ENCODE measurements around the gene BSCL2.
A peak's percentile ranks its signal among the peaks of the same experiment; 100 is the strongest.
"Not testable (repeated sequence)": the region's sequence is repeated elsewhere in the genome, so short reads cannot be mapped to it uniquely, and the experiment has no call there.

Gene BSCL2

DNA sequence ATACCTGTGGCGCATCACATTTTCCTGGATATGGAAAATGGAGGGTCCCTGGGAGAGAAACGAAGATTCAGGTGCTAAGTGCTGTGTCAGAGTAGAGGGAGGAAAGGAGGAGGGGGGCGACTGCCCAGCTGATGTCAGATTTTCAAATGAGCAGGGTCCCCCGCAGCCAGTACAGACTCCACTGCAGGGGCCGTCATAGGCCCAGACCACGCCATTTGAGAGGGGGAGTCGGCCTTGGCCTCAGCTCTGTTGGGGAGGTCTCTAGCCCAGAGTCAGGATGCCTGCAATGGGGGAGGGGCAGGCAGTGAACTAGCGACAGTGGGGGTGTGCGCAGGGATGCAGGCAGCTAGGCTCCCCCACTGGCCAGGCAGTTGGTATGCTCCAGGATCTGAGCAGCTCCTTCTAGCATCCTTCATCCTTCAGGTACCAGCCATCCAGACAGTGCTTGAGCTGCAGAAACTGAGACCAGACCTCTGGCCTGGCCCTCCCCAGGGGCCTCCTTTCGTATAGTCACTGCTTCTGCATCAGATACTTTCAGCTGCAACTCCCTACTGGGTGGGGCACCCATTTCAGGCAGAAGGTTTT is at the start of gene BSCL2, which contains the start of gene GNG3:
TSS of gene BSCL2 (minus strand) at position 148 of the 585 bp plus-strand sequence. CDS start 229 bp downstream, outside the sequence.
TSS of gene GNG3 (plus strand) at position 400 of the 585 bp plus-strand sequence. CDS start 620 bp downstream, outside the sequence.
- Mint-ChIP-seq H3K27me3 (no peaks in the 10 kb centered on the region), H3K9me3 (no peaks in the 10 kb centered on the region), H3K4me3 (peak within 1 kb of the TSS; percentile 92), H3K4me1 (peaks cover 52% of the 10 kb centered on the region), H3K36me3 (peaks cover 5% of the 10 kb centered on the region), H3K27ac (peak within 1 kb of the TSS; percentile 93)

DNA sequence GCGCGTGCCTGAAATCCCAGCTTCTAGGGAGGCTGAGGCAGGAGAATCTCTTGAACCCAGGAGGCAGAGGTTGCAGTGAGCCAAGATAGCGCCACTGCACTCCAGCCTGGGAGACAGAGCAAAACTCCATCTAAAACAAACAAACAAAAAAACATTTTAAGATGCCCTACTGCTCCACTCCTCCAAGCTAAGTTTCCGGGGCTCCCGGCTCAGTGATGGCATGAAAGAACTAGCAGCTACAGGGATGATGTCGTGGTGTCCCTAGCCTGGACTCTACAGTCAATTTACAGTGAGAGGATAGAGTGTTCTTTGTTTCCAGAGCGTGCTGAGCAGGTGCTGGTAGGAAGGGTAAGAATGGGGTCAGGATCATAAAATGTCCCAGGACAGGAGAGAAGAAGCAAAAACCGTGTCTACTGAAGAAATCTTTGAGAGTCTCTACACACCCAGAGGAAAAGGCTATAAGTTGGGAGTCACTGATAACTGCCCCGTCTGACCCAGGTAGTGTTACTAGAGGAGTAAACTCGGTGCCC is 47.9 kb upstream of the BSCL2 start:
- Mint-ChIP-seq H3K36me3 (peaks cover 1% of the 10 kb centered on the region), H3K27me3 (no peaks in the 10 kb centered on the region), H3K4me3 (peak overlapping the region; percentile 33), H3K4me1 (peaks cover 22% of the 10 kb centered on the region), H3K27ac (no peak overlapping the region), H3K9me3 (no peaks in the 10 kb centered on the region)

DNA sequence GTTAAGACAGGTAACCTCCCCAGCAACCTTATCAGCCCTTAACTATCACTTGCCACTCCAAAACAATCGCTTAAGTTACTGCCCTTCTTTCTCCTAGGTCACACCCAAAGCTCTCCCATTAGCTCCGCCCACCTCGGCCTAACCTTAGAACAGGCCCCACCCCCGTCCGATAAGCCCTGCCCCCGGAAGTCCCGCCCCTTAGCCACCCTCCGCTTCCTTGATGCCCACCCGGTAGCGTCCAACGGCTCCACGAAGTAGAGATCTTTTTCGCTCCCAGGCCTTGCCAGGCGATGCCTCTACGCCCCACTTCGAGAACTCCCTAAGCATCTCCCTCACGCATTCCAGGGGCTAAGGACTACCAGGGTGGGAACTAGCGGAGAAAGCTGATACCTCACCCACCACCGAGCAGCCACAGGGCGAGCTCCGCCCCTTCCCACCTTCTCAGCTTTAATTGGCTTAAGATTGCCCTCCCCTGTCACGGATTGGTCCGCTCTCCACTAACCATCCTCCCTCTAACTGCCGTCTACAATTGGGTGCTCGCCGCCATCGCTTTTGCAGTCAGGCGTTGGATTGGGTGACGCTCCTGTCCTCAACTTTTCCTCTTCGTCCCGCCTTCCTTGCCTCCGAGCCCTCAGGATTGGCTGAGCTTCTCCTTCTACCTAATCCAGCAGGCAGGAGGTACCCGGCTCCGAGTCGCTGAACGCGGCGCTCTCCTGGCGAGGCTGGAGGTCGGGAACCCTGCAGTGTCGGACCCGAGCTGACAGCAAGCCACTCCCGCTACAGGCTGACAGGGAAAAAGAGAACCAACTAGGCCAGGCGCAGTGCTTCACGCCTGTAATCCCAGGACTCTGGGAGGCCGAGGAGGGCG is 46.7 kb upstream of the BSCL2 start, which contains the start of gene ZBTB3:
TSS of gene ZBTB3 (minus strand) at position 425 of the 868 bp plus-strand sequence. CDS start 496 bp downstream, outside the sequence.
- Mint-ChIP-seq H3K9me3 (no peaks in the 10 kb centered on the region), H3K4me1 (peaks cover 28% of the 10 kb centered on the region), H3K27ac (peak within 1 kb of the TSS; percentile 98), H3K27me3 (no peaks in the 10 kb centered on the region), H3K4me3 (peak within 1 kb of the TSS; percentile 92), H3K36me3 (peaks cover 4% of the 10 kb centered on the region)

DNA sequence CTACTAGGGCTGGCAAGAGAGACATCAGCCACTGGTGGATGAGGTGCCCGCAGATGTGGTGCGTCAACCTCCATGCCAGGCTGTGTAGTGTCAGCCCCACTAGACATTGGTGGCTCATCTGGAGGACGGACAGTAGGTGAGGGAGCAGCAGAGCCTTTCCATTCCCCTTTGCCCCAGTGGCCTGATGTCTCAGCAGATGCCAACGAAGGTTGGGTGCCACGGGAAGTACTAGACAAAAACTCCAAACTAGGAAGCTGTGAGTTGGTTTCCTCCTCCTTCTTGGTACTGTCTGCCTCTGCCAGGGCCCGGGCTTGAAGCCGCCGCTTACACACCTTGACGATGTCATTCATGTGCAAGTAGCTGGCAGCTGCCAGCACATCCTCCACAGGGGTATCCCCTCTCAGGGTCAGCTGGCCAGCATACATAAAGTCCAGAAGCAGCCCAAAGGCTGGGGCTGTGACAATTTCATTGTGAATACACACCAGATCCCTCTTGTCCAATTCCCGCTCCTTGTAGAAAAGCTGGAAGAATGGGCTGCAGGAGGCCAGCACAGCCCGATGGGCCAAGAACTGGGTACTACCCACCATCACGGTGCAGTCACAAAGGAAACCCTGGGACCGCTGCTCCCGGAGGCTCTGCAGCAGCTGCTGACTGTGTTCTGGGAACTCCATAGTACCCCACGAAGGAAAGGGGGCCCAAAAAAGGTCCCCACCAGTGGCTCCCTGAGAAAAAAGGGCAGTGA is 45.9 kb upstream of the BSCL2 start:
- Mint-ChIP-seq H3K27ac (peak overlapping the region; percentile 98), H3K4me3 (peak overlapping the region; percentile 92), H3K9me3 (no peaks in the 10 kb centered on the region), H3K27me3 (no peaks in the 10 kb centered on the region), H3K4me1 (peaks cover 31% of the 10 kb centered on the region), H3K36me3 (peaks cover 5% of the 10 kb centered on the region)

DNA sequence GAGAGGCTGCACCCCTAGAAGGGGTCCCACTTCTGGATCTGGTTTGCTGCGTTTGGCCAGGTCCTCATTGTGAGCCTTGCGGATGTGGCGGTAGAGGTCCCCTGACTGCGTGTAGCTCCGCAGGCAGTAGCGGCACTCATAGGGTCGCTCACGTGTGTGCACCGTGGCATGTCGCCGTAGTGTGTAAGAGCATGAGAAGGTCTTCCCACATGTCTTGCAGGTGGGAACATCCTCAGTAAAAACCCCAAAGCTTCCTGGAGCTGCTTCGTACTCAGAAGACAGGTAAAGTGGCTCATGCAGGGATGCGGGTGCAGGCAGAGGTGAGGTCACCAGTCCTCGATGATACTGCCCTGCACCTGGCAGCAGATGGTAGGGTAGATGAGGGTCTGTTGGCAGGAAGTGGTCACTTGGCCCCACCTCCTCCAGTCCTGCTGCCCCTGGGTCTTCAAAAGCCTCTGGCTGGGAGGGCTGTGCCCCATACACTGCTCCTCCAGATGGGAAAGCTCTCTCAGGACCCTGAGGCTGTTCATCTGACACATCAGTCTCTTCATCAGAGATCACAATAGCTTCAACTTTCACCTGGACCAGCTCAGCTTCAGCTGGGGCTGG is 45.1 kb upstream of the BSCL2 start:
- H3K4me3 Mint-ChIP-seq: no peak overlapping the region
- no peaks in the 10 kb centered on the region for H3K9me3 Mint-ChIP-seq
- peaks cover 5% of the 10 kb centered on the region for H3K36me3 Mint-ChIP-seq
- H3K4me1 Mint-ChIP-seq: peaks cover 34% of the 10 kb centered on the region
- no peaks in the 10 kb centered on the region for H3K27me3 Mint-ChIP-seq
- H3K27ac Mint-ChIP-seq: peak overlapping the region; percentile 62

DNA sequence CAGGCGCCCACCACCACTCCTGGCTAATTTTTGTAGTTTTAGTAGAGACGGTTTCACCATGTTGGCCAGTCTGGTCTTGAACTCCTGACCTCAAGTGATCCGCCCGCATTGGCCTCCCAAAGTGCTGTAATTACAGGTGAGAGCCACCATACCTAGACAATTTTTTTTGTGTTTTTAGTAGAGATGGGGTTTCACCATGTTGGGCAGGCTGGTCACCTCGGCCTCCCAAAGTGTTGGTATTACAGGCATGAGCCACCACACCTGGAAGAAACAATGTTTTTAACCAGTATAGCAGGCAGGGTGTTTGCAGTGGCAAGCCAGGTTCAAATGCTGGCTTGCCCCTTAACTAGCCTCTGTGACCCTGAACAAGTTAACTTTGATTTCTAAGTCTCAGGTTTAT is 42.7 kb upstream of the BSCL2 start:
- not testable (repeated sequence) for H3K4me3 Mint-ChIP-seq, H3K36me3 Mint-ChIP-seq, H3K9me3 Mint-ChIP-seq, H3K27ac Mint-ChIP-seq, H3K27me3 Mint-ChIP-seq
- H3K4me1 Mint-ChIP-seq: peaks cover 34% of the 10 kb centered on the region

DNA sequence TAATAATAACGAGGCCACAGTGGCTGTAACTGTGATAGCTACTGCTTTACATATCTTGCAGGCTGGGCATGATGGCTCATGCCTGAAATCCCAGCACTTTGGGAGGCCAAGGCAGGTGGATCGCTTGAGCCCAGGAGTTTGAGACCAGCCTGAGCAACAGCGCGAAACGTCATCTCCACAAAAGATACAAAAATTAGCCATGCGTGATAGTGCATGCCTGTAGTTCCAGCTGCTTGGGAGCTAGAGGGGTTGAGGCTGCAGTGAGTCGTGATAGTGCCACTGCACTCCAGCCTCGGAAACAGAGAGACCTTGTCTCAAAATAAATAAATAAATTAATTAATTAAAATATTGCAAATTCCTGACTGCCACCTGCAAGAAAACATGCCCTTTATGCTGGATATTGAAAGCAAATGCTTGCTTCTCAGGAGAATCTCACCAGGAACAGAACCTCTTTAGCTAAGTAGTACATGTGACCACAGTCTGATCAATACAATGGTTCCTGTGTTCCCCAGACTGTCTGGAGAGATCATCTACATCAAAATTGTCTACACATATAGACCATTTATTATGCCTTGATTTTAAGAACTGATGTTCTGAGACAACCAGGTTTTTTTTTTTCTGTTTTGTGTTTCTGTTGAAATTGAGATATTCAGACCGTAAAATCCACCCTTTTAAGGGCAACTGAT is 40.4 kb upstream of the BSCL2 start:
- no peaks in the 10 kb centered on the region for H3K9me3 Mint-ChIP-seq
- peaks cover 4% of the 10 kb centered on the region for H3K36me3 Mint-ChIP-seq
- H3K27me3 Mint-ChIP-seq: no peaks in the 10 kb centered on the region
- H3K4me3 Mint-ChIP-seq: no peak overlapping the region
- peaks cover 23% of the 10 kb centered on the region for H3K4me1 Mint-ChIP-seq
- H3K27ac Mint-ChIP-seq: no peak overlapping the region

DNA sequence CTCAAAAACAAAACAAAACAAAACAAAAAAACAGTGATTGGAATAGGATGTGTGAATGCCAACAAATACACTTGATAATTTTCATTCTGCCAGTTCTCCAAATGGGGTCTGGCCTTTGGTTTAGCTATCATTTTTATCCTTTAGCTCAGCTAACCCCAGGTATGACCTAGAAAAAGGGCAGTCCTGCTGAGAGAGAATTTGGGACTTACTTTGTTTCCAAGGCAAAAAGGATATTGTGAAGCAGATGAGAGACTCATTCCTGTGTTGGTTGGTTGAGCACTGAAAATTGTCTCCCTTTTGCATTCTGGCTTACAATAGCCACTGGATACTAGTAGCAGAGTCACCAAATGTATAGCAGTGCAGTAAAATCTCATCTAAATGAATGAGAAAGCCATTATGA is 30.0 kb upstream of the BSCL2 start:
- Mint-ChIP-seq H3K27ac (no peak overlapping the region), H3K4me3 (no peak overlapping the region), H3K36me3 (peaks cover 7% of the 10 kb centered on the region), H3K9me3 (no peaks in the 10 kb centered on the region), H3K4me1 (peaks cover 7% of the 10 kb centered on the region), H3K27me3 (no peaks in the 10 kb centered on the region)

DNA sequence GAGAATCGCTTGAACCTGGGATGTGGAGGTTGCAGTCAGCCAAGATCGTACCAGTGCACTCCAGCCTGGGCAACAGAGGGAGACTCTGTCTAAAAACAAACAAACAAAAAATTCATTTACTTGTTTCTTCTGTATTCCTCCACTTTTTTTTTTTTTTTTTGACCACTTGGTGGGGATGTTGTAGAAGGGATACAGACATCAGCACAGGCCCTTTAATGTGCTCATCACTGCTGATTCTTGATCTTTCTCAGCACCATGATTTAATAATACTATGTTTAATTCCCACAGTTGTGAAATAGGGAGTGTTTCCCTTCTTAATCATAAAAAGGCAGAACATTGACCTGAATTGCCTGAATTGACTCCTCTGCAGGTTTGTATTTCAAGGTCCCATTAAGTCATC is 25.6 kb upstream of the BSCL2 start:
- Mint-ChIP-seq H3K27ac (peak overlapping the region; percentile 69), H3K4me3 (no peak overlapping the region), H3K36me3 (peaks cover 6% of the 10 kb centered on the region), H3K4me1 (peaks cover 26% of the 10 kb centered on the region), H3K27me3 (no peaks in the 10 kb centered on the region), H3K9me3 (no peaks in the 10 kb centered on the region)

DNA sequence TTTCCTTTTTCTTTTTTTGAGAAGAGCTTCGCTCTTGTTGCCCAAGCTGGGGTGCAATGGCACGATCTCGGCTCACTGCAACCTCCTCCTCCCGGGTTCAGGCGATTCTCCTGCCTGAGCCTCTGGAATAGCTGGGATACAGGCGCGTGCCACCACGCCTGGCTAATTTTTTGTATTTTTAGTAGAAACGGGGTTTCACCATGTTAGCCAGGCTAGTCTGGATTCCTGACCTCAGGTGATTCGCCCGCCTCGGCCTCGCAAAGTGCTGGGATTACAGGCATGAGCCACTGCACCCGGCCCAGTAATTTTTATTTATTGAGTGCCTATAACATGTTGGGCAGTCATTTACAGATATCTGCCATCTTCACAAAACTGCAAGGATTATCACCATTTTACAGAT is 22.9 kb upstream of the BSCL2 start:
- H3K27ac Mint-ChIP-seq: peak overlapping the region; percentile 76
- H3K27me3 Mint-ChIP-seq, H3K9me3 Mint-ChIP-seq: not testable (repeated sequence)
- H3K36me3 Mint-ChIP-seq: peaks cover 15% of the 10 kb centered on the region
- H3K4me1 Mint-ChIP-seq: peaks cover 33% of the 10 kb centered on the region
- peak overlapping the region; percentile 97 for H3K4me3 Mint-ChIP-seq

DNA sequence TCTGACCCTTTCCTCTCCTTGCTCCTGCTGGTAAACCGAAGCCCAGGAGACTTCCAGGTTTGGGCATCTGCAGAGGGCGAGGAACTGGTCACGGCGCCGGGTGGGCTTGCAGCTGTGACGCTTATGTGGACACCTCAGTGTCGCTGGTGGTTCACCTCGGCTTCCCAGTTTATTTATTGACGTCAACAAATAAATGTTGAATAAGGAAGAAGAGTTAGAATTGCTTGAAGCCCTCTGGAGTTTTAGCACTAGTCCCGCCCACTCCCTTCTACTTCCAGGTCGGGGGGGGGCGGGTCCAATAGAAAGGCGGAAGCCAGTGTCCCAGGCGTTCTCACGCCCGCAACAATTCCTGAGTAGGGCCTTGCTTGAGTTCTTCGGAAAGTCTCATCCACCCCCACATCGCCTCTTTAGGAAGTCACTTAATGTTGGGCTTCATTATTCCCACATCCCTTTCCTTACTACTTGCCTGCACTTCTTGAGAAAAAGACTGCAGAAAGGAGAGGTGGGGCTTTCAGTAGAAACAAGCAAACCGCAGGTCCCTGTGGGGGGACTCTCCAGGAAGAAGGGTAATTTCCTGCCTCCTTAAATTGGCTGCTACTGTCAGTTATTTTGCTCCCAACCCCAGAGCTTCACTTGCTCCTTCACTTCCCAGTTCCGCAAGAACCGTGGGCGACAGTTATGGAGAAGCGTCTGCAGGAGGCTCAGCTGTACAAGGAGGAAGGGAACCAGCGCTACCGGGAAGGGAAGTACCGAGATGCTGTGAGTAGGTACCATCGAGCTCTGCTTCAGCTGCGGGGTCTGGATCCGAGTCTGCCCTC is 21.2 kb upstream of the BSCL2 start, which contains the start of gene TTC9C:
TSS of gene TTC9C (plus strand) at position 316 of the 818 bp plus-strand sequence. CDS start at position 679, 363 bp downstream.
- Mint-ChIP-seq H3K4me3 (peak within 1 kb of the TSS; percentile 97), H3K4me1 (peaks cover 47% of the 10 kb centered on the region), H3K27me3 (no peaks in the 10 kb centered on the region), H3K36me3 (peaks cover 24% of the 10 kb centered on the region), H3K27ac (peak within 1 kb of the TSS; percentile 97), H3K9me3 (no peaks in the 10 kb centered on the region)

DNA sequence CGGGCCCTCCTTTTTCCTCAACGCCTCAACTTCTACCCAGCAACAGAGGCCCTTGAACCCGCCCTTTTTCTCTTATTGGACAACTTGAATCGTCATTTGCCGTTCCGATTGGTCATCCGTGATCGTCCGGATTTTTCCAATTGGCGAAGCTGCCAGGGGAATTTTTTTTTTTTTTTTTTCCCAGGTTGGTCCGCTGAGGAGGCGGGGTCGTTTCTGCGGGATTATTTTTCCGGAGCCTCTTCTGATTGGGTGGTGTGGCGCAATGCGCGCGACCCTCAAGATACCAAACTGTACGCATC is 20.6 kb upstream of the BSCL2 start:
- peak overlapping the region; percentile 97 for H3K4me3 Mint-ChIP-seq
- H3K9me3 Mint-ChIP-seq: no peaks in the 10 kb centered on the region
- H3K27ac Mint-ChIP-seq: peak overlapping the region; percentile 97
- H3K27me3 Mint-ChIP-seq: no peaks in the 10 kb centered on the region
- peaks cover 21% of the 10 kb centered on the region for H3K36me3 Mint-ChIP-seq
- peaks cover 45% of the 10 kb centered on the region for H3K4me1 Mint-ChIP-seq

DNA sequence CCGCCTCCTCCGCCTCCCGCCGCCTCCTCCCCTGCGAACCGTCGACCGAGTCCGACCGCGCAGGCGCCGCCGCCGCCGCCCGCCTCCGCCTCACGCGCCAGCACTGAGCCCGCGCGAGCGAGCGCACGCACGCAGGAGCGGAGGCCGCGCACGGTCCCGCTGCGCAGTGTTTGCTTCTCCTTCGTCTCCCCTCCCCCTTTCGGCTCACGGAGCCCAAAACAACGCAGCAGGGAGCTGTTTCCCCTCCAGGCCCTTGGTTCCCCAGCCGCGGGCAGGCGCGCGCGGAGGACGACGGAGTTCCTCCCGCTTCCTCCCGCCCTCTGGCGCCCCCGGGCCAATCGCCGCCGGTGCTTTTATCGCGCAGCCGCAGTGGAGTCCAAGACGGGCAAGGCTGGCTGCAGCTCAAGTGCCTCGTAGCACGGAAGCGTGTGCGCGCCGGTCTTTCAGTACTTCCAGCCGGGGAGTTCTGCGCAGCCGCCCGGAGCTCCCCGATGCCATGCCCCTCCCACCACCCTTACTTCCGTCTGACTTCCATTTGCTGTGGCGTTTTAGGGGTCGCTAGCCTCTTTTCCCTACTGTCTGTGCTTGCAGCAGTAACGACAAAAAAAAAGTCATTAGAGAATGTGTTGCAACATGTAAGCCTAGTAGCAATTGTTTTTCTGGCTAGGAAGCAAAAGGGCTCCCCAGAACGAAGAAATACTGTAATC is 20.1 kb upstream of the BSCL2 start, which contains the start of gene HNRNPUL2:
TSS of gene HNRNPUL2 (minus strand) at position 293 of the 707 bp plus-strand sequence. CDS start 301 bp downstream, outside the sequence.
- H3K4me1 Mint-ChIP-seq: peaks cover 49% of the 10 kb centered on the region
- peak within 1 kb of the TSS; percentile 97 for H3K27ac Mint-ChIP-seq

More for the DNA sequence above, 20.1 kb upstream of the BSCL2 start, which contains the start of gene HNRNPUL2:
- Mint-ChIP-seq H3K9me3 (no peaks in the 10 kb centered on the region), H3K27me3 (no peaks in the 10 kb centered on the region), H3K36me3 (peaks cover 25% of the 10 kb centered on the region), H3K4me3 (peak within 1 kb of the TSS; percentile 97)

Data from activated naive CD4-positive, alpha-beta T cell treated with anti-CD3 and anti-CD28 coated beads, Interleukin-2, amount 50 U/mL, for 24 hours (primary cell).